ENCODE results near the gene SMIM33. TPM values are rescaled to one million over a fixed set of nuclear protein-coding genes. Genes with fewer than 3 reads are reported as not detected.
"Not testable (repeated sequence)": the region's sequence is repeated elsewhere in the genome, so short reads cannot be mapped to it uniquely, and the experiment has no call there.

Gene SMIM33
- total RNA-seq, 2 donors from 2014 or later: not detected

GRCh38 chr5:139512786-139513390 is 42.1 kb downstream of the SMIM33 start:
- Histone ChIP-seq H3K27me3 (no peaks in the 10 kb centered on the region), H3K4me3 (no peak overlapping the region), H3K36me3 (replicated peaks in 1 of 2; ENCODE audit: insufficient read depth in 1 of 2, low read depth in 2 of 2) (no peaks in the 10 kb centered on the region), H3K9me3 (no peaks in the 10 kb centered on the region), H3K27ac (no peak overlapping the region), H3K4me1 (no peaks in the 10 kb centered on the region)
- WGBS, 2 donors: 77 to 86% methylated on average over 6 of the region's 6 CpGs
- TF ChIP-seq CTCF (IDR thresholded peaks at IDR 0.05): no peak
- TF ChIP-seq POLR2A (IDR thresholded peaks at IDR 0.05): no peak
- ATAC-seq: no peak
- intact Hi-C loops (cut with DNase I): loop anchor here (10.0 kb wide), 1 partner anchor 88 kb away; no protein-coding TSS in a partner anchor
- DNase-seq: no peak

GRCh38 chr5:139513434-139513833 is 42.6 kb downstream of the SMIM33 start:
- DNase-seq: peak; percentile 64 to 81 (median 76)
- not testable (repeated sequence) for H3K27ac ChIP-seq; H3K4me1 ChIP-seq; H3K4me3 ChIP-seq; H3K36me3 ChIP-seq (replicated peaks in 1 of 2; ENCODE audit: insufficient read depth in 1 of 2, low read depth in 2 of 2); H3K27me3 ChIP-seq; H3K9me3 ChIP-seq
- intact Hi-C loops (cut with DNase I): loop anchor here (10.0 kb wide), 1 partner anchor 89 kb away; no protein-coding TSS in a partner anchor
- TF ChIP-seq CTCF (IDR thresholded peaks at IDR 0.05): peak; percentile 23 to 72 (median 57)
- 78 to 80% methylated on average over 5 of the region's 5 CpGs for WGBS, 2 donors
- ATAC-seq: peak; percentile 34

- ATAC-seq: no peak
- Histone ChIP-seq H3K27ac (no peak overlapping the region), H3K4me1 (peaks cover 7% of the 10 kb centered on the region), H3K36me3 (replicated peaks in 1 of 2; ENCODE audit: insufficient read depth in 1 of 2, low read depth in 2 of 2) (no peaks in the 10 kb centered on the region), H3K9me3 (no peaks in the 10 kb centered on the region), H3K4me3 (no peak overlapping the region), H3K27me3 (no peaks in the 10 kb centered on the region)
- intact Hi-C loops (cut with DNase I): loop anchor here (10.0 kb wide), 1 partner anchor 89 kb away; no protein-coding TSS in a partner anchor
- DNase-seq: no peak
- TF ChIP-seq CTCF (IDR thresholded peaks at IDR 0.05): peak in 1 of 7 experiments; percentile 2
- no peak for TF ChIP-seq POLR2A (IDR thresholded peaks at IDR 0.05)
- 72 to 86% methylated on average over 6 of the region's 6 CpGs for WGBS, 2 donors
Observed at GRCh38 chr5:139513852-139514485, 43.2 kb downstream of the SMIM33 start.

GRCh38 chr5:139514486-139514856 is 43.7 kb downstream of the SMIM33 start:
- Histone ChIP-seq H3K4me1 (peaks cover 7% of the 10 kb centered on the region), H3K27me3 (no peaks in the 10 kb centered on the region), H3K4me3 (no peak overlapping the region), H3K27ac (no peak overlapping the region), H3K36me3 (replicated peaks in 1 of 2; ENCODE audit: insufficient read depth in 1 of 2, low read depth in 2 of 2) (no peaks in the 10 kb centered on the region), H3K9me3 (no peaks in the 10 kb centered on the region)
- ATAC-seq (no peak), DNase-seq (no peak)
- intact Hi-C loops (cut with DNase I): loop anchor here (10.0 kb wide), 1 partner anchor 90 kb away; no protein-coding TSS in a partner anchor
- WGBS, 2 donors: 72 to 80% methylated on average over 2 of the region's 2 CpGs
- TF ChIP-seq CTCF (IDR thresholded peaks at IDR 0.05) (no peak), POLR2A (IDR thresholded peaks at IDR 0.05) (no peak)
